Measurements from ENCODE around the gene ZBTB7A.

The ZBTB7A gene

GRCh38 chr19:4043401-4043800, 23.3 kb downstream of the ZBTB7A start:
- no peak for DNase-seq (ENCODE audit: low read depth)
- no peak overlapping the region for H3K4me3 ChIP-seq (ENCODE audit: low read depth, low read length)
- TF ChIP-seq, protein P1, sequence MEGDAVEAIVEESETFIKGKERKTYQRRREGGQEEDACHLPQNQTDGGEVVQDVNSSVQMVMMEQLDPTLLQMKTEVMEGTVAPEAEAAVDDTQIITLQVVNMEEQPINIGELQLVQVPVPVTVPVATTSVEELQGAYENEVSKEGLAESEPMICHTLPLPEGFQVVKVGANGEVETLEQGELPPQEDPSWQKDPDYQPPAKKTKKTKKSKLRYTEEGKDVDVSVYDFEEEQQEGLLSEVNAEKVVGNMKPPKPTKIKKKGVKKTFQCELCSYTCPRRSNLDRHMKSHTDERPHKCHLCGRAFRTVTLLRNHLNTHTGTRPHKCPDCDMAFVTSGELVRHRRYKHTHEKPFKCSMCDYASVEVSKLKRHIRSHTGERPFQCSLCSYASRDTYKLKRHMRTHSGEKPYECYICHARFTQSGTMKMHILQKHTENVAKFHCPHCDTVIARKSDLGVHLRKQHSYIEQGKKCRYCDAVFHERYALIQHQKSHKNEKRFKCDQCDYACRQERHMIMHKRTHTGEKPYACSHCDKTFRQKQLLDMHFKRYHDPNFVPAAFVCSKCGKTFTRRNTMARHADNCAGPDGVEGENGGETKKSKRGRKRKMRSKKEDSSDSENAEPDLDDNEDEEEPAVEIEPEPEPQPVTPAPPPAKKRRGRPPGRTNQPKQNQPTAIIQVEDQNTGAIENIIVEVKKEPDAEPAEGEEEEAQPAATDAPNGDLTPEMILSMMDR (IDR thresholded peaks at IDR 0.05; ENCODE audit: low read depth, low read length, missing control alignments): no peak
- in situ Hi-C loops (cut with HindIII; ENCODE audit: low sequenced_read_pairs): no loop called here

DNA sequence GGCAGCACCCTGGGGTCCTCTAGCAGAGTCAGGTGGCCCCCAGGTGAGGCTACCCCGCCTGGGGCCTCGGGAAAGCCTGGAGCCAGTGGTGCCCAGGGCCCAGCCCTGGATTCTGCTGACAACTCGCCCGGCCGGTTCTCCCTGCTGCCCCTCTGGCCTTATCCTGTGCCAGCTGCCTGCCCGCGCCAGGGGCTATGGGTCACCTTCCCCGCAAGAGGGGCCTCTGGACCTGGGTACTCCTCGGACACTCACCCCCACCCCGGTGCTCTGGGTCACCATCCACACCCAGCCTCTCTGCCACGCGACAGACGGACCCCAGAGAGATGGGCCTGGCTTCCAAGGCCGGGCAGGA, 24.0 kb downstream of the ZBTB7A start:
- H3K4me3 ChIP-seq (ENCODE audit: low read depth, low read length): no peak overlapping the region
- TF ChIP-seq, protein P1 (IDR thresholded peaks at IDR 0.05; ENCODE audit: low read depth, low read length, missing control alignments): no peak
- in situ Hi-C loops (cut with HindIII; ENCODE audit: low sequenced_read_pairs): no loop called here
- no peak for DNase-seq (ENCODE audit: low read depth)

DNA sequence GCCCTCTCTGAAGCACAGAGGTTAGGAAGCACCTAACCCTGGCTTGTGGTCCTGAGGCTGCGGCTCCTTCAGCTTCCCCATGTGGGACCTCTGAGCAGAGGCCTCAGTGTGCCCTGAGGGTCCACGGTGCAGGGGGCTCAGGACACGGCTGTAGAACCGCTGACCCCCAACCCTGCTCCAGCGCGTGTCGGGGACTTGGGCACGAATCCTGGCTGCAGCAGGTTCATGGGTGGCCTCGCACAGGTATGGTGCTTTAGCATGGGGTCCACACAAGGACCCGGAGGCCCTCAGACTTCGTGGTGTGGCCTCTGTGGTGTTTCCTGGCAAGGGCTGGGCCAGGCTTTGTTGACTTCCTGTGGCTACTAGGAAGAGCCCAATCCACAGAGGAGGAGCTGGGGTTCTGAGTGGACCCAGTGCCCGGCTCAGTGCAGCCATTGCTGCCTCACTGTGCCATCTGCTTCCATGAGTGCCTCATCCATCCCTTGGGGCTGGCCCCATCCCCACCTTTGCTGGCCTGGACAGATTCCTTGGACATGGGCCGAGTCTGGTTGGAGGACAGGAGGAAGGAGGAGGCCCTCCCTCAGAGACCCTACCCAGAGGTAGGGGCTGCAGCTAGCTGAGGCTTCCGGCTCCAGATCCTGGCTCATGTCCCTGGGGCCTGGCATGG, 24.5 kb downstream of the ZBTB7A start:
- no peak for DNase-seq (ENCODE audit: low read depth)
- no peak overlapping the region for H3K4me3 ChIP-seq (ENCODE audit: low read depth, low read length)
- TF ChIP-seq, protein P1 (IDR thresholded peaks at IDR 0.05; ENCODE audit: low read depth, low read length, missing control alignments): no peak
- in situ Hi-C loops (cut with HindIII; ENCODE audit: low sequenced_read_pairs): no loop called here

DNA sequence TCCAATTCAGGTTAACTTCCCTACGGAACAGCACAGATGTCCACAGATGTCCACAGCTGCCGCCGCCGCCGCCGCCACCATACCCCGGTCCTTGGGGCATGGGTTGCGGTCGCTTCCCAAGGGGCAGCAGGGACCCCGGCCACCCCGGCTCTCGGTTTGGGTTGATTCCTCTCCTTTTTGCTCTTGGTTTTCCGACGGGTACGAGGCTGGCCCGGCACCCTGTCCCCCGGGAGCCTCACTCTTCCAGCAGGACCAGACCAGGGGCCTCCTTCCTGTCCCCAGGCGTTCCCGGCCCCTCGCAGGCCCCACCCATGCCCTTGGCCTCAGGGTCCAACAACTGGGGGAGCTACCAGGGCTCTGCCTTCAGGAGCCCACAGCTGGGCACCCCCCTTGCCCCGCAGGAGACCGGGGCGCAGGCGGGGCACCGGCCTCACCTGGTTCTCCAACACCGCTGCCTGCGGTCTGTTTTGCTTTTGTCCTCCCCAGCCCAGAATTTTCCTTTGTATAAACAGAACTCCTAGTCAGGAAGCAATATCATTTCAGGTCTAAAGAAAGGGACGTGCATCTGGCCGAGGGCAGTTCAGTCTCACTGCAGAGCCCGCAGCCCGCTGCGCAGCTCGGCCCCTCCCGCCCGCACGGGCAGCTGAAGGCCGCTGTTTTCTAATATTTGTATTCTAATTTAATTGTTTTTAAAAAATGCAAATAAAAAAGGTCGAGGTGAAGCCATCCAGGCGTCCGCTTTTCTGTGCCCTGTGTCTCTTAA, 27.9 kb downstream of the ZBTB7A start:
- TF ChIP-seq, protein P1 (IDR thresholded peaks at IDR 0.05; ENCODE audit: low read depth, low read length, missing control alignments): no peak
- DNase-seq (ENCODE audit: low read depth): no peak
- in situ Hi-C loops (cut with HindIII; ENCODE audit: low sequenced_read_pairs): no loop called here
- H3K4me3 ChIP-seq (ENCODE audit: low read depth, low read length): no peak overlapping the region

DNA sequence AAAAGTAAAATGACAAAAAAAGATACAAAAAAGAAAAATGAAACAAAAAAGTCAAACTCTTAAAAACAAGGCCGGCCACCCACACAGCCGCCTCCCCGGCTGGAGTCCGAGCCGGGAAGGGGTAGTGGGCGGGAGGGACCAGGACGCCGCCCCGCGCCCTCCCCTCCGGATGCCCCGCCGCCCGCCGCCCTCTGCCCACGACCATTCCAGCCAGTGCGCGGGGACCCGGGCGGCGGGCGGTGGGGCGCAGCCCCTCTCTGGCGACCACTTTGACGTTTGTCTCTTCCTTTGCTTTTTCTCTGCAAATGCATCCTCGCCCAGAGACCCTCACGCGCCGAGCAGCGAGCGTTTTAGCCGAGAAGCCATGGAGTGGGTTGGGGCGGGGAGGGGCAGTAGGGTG, 28.6 kb downstream of the ZBTB7A start:
- in situ Hi-C loops (cut with HindIII; ENCODE audit: low sequenced_read_pairs): no loop called here
- DNase-seq (ENCODE audit: low read depth): no peak
- H3K4me3 ChIP-seq (ENCODE audit: low read depth, low read length): no peak overlapping the region
- TF ChIP-seq, protein P1 (IDR thresholded peaks at IDR 0.05; ENCODE audit: low read depth, low read length, missing control alignments): no peak

- no peak for DNase-seq (ENCODE audit: low read depth)
- H3K4me3 ChIP-seq (ENCODE audit: low read depth, low read length): no peak overlapping the region
- TF ChIP-seq, protein P1 (IDR thresholded peaks at IDR 0.05; ENCODE audit: low read depth, low read length, missing control alignments): no peak
- in situ Hi-C loops (cut with HindIII; ENCODE audit: low sequenced_read_pairs): no loop called here
Observed at GRCh38 chr19:4037301-4037949, 29.3 kb downstream of the ZBTB7A start.
